ENCODE results near the gene DAZAP1. TPM values are rescaled to one million over a fixed set of nuclear protein-coding genes. Genes with fewer than 3 reads are reported as not detected.
"Not testable (repeated sequence)": the region's sequence is repeated elsewhere in the genome, so short reads cannot be mapped to it uniquely, and the experiment has no call there.

The DAZAP1 gene
- polyA plus RNA-seq, 1 donor (not counting 4 experiments of a cell fraction or from before 2014, with no cell fraction given), result 99.2 TPM

DNA sequence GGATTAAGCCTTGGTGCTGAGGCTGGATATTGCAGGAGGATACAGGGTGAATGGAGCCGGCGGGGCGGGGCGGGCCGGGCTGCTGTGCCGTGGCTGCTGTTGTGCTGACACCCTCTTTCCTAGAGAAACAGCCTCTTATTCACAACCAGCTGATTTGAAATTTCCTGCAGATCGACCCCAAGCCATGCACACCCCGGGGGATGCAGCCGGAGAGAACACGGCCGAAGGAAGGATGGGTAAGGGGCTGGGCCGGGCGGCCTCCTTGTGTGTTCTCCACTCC is 11.1 kb downstream of the DAZAP1 start:
- no peak overlapping the region for H3K4me3 ChIP-seq (ENCODE audit: control insufficient read depth in 2 of 3, extremely low read depth in 1 of 3, insufficient read depth in 2 of 3, low read depth in 1 of 3, low read length in 3 of 3)
- no peaks in the 10 kb centered on the region for H3K27me3 ChIP-seq (ENCODE audit: control insufficient read depth, extremely low read depth, insufficient read depth, low read length)
- H3K4me1 ChIP-seq (ENCODE audit: control insufficient read depth, extremely low read depth, insufficient read depth, low read length), result peaks cover 26% of the 10 kb centered on the region
- H3K9ac ChIP-seq (ENCODE audit: control insufficient read depth, extremely low read depth, insufficient read depth, low read length), result no peak overlapping the region
- DNase-seq (ENCODE audit: low read depth, low spot score), result no peak
- no peak for FAIRE-seq
- peaks cover 47% of the 10 kb centered on the region for H4K20me1 ChIP-seq (ENCODE audit: control insufficient read depth, extremely low read depth, insufficient read depth, low read length)
- peaks cover 2% of the 10 kb centered on the region for H3K9me1 ChIP-seq (ENCODE audit: control insufficient read depth, extremely low read depth, insufficient read depth, low read length)
- H3K4me2 ChIP-seq (ENCODE audit: control insufficient read depth, extremely low read depth, insufficient read depth, low read depth, low read length), result no peak overlapping the region
- peaks cover 37 to 53% of the 10 kb centered on the region in 2 experiments for H3K36me3 ChIP-seq (ENCODE audit: control insufficient read depth in 2 of 2, extremely low read depth in 1 of 2, insufficient read depth in 2 of 2, low read length in 2 of 2)
- no peak overlapping the region for H2AFZ ChIP-seq (ENCODE audit: control insufficient read depth, low read length)
- H3K9me3 ChIP-seq (ENCODE audit: control insufficient read depth, low read depth, low read length), result no peaks in the 10 kb centered on the region
- no peak overlapping the region for H3K27ac ChIP-seq (ENCODE audit: control insufficient read depth, insufficient read depth, low read length)
- peaks cover 87% of the 10 kb centered on the region for H3K79me2 ChIP-seq (ENCODE audit: control insufficient read depth, insufficient read depth, low read length)
- dilution Hi-C loops (cut with MboI; ENCODE audit: extremely low pct_ligation_motif_present, low sequenced_read_pairs), result no loop called here
- TF ChIP-seq, protein P1, sequence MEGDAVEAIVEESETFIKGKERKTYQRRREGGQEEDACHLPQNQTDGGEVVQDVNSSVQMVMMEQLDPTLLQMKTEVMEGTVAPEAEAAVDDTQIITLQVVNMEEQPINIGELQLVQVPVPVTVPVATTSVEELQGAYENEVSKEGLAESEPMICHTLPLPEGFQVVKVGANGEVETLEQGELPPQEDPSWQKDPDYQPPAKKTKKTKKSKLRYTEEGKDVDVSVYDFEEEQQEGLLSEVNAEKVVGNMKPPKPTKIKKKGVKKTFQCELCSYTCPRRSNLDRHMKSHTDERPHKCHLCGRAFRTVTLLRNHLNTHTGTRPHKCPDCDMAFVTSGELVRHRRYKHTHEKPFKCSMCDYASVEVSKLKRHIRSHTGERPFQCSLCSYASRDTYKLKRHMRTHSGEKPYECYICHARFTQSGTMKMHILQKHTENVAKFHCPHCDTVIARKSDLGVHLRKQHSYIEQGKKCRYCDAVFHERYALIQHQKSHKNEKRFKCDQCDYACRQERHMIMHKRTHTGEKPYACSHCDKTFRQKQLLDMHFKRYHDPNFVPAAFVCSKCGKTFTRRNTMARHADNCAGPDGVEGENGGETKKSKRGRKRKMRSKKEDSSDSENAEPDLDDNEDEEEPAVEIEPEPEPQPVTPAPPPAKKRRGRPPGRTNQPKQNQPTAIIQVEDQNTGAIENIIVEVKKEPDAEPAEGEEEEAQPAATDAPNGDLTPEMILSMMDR (optimal IDR thresholded peaks at IDR 0.05 in 1 of 3, IDR thresholded peaks at IDR 0.05 in 1 of 3, conservative IDR thresholded peaks at IDR 0.05 in 1 of 3; ENCODE audit: extremely low read depth in 1 of 3, insufficient read depth in 2 of 3, low read length in 3 of 3), result no peak
- no peak for TF ChIP-seq EZH2 (IDR thresholded peaks at IDR 0.05; ENCODE audit: low read length)

DNA sequence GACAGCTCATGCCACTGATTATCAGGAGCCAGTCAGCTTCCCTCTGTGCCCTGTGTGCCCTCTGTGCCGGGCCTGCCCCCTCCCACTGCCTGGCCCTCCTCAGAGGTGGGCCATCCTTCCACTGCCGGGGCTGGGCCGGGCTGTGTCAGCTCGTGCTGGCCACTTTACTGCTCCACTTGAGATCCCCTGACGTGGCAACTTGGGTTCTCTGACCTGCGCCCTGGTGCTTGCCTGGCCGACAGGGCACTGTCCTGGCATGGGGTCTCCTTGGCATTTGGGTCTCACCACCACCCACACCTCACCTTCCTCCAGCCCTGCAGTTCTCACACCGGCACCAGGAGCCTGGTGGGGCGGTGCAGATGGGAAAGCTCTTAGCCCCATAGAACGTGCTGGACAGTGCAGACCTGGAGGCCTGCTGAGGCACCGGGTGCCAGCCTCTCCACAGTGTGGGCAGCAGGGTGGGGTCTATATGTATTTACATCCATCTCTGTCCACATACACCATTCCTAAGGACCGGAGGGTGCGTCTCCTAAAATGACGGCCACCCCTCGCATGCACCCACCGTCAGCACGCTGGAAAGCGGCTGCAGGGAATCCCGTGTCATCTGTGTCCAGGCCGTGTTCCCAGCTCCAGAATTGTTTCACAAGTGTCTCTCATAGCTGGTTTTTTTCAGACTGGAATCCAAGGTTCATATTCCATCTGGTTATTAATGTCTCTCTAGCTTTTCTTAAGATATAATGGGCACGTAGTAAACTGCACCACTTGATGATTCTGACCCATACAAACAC is 11.8 kb downstream of the DAZAP1 start:
- no peak overlapping the region for H3K4me2 ChIP-seq (ENCODE audit: control insufficient read depth, extremely low read depth, insufficient read depth, low read depth, low read length)
- H4K20me1 ChIP-seq (ENCODE audit: control insufficient read depth, extremely low read depth, insufficient read depth, low read length), result peaks cover 49% of the 10 kb centered on the region
- H3K79me2 ChIP-seq (ENCODE audit: control insufficient read depth, insufficient read depth, low read length), result peaks cover 86% of the 10 kb centered on the region
- dilution Hi-C loops (cut with MboI; ENCODE audit: extremely low pct_ligation_motif_present, low sequenced_read_pairs), result no loop called here
- FAIRE-seq, result no peak
- TF ChIP-seq, protein P1 (optimal IDR thresholded peaks at IDR 0.05 in 1 of 3, IDR thresholded peaks at IDR 0.05 in 1 of 3, conservative IDR thresholded peaks at IDR 0.05 in 1 of 3; ENCODE audit: extremely low read depth in 1 of 3, insufficient read depth in 2 of 3, low read length in 3 of 3), result no peak
- no peak for TF ChIP-seq EZH2 (IDR thresholded peaks at IDR 0.05; ENCODE audit: low read length)
- no peak overlapping the region for H3K4me3 ChIP-seq (ENCODE audit: control insufficient read depth in 2 of 3, extremely low read depth in 1 of 3, insufficient read depth in 2 of 3, low read depth in 1 of 3, low read length in 3 of 3)
- no peak overlapping the region for H3K27ac ChIP-seq (ENCODE audit: control insufficient read depth, insufficient read depth, low read length)
- peaks cover 26% of the 10 kb centered on the region for H3K4me1 ChIP-seq (ENCODE audit: control insufficient read depth, extremely low read depth, insufficient read depth, low read length)
- no peak overlapping the region for H2AFZ ChIP-seq (ENCODE audit: control insufficient read depth, low read length)
- peaks cover 40 to 59% of the 10 kb centered on the region in 2 experiments for H3K36me3 ChIP-seq (ENCODE audit: control insufficient read depth in 2 of 2, extremely low read depth in 1 of 2, insufficient read depth in 2 of 2, low read length in 2 of 2)
- no peak overlapping the region for H3K9ac ChIP-seq (ENCODE audit: control insufficient read depth, extremely low read depth, insufficient read depth, low read length)
- H3K9me3 ChIP-seq (ENCODE audit: control insufficient read depth, low read depth, low read length), result no peaks in the 10 kb centered on the region
- peaks cover 2% of the 10 kb centered on the region for H3K9me1 ChIP-seq (ENCODE audit: control insufficient read depth, extremely low read depth, insufficient read depth, low read length)
- no peaks in the 10 kb centered on the region for H3K27me3 ChIP-seq (ENCODE audit: control insufficient read depth, extremely low read depth, insufficient read depth, low read length)
- DNase-seq (ENCODE audit: low read depth, low spot score), result no peak

DNA sequence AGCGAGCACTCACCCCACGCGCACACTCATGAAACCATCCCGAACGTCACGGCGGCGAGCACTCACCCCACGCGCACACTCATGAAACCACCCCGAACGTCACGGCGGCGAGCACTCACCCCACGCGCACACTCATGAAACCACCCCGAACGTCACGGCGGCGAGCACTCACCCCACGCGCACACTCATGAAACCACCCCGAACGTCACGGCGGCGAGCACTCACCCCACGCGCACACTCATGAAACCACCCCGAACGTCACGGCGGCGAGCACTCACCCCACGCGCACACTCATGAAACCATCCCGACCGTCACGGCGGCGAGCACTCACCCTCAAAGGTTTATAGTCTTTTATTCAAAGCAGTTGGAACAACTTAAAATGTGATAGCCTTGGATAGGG is 12.7 kb downstream of the DAZAP1 start:
- H2AFZ ChIP-seq (ENCODE audit: control insufficient read depth, low read length); DNase-seq (ENCODE audit: low read depth, low spot score); FAIRE-seq; H3K27me3 ChIP-seq (ENCODE audit: control insufficient read depth, extremely low read depth, insufficient read depth, low read length); H3K9me1 ChIP-seq (ENCODE audit: control insufficient read depth, extremely low read depth, insufficient read depth, low read length); H3K4me2 ChIP-seq (ENCODE audit: control insufficient read depth, extremely low read depth, insufficient read depth, low read depth, low read length); H3K4me3 ChIP-seq (ENCODE audit: control insufficient read depth in 2 of 3, extremely low read depth in 1 of 3, insufficient read depth in 2 of 3, low read depth in 1 of 3, low read length in 3 of 3); H3K9ac ChIP-seq (ENCODE audit: control insufficient read depth, extremely low read depth, insufficient read depth, low read length); H3K9me3 ChIP-seq (ENCODE audit: control insufficient read depth, low read depth, low read length); H3K27ac ChIP-seq (ENCODE audit: control insufficient read depth, insufficient read depth, low read length); dilution Hi-C loops (cut with MboI; ENCODE audit: extremely low pct_ligation_motif_present, low sequenced_read_pairs): not testable (repeated sequence)
- Histone ChIP-seq H3K79me2 (ENCODE audit: control insufficient read depth, insufficient read depth, low read length) (peaks cover 81% of the 10 kb centered on the region), H4K20me1 (ENCODE audit: control insufficient read depth, extremely low read depth, insufficient read depth, low read length) (peaks cover 40% of the 10 kb centered on the region), H3K4me1 (ENCODE audit: control insufficient read depth, extremely low read depth, insufficient read depth, low read length) (peaks cover 31% of the 10 kb centered on the region), H3K36me3 (ENCODE audit: control insufficient read depth in 2 of 2, extremely low read depth in 1 of 2, insufficient read depth in 2 of 2, low read length in 2 of 2) (peaks cover 40 to 59% of the 10 kb centered on the region in 2 experiments)

Measured in keratinocyte (primary cell).